Progenitor cell of endocrine pancreas (in vitro differentiated cells): ENCODE measurements around the gene CYP2W1. TPM values are rescaled to one million over a fixed set of nuclear protein-coding genes. Genes with fewer than 3 reads are reported as not detected.

Experiments
- DNase-seq: peaks from one replicate; pipeline ENCODE4 v3.0.0; 2021; ENCODE audit warnings: low spot score; ENCODE audit not compliant: unreplicated experiment
- H3K27ac Mint-ChIP-seq: 2 replicates; pipeline ENCODE4 v1.8.0; 2021; ENCODE audit warnings: mild to moderate bottlenecking, moderate library complexity, mixed read lengths
- H3K27me3 Mint-ChIP-seq: 2 replicates; pipeline ENCODE4 v1.8.0; 2021; ENCODE audit warnings: mixed read lengths
- H3K36me3 Mint-ChIP-seq: 2 replicates; pipeline ENCODE4 v1.8.0; 2022; ENCODE audit warnings: mixed read lengths; ENCODE audit not compliant: insufficient read depth
- H3K4me1 Mint-ChIP-seq: 2 replicates; pipeline ENCODE4 v1.8.0; 2021; ENCODE audit warnings: low read depth, mixed read lengths
- H3K4me3 Mint-ChIP-seq: 2 replicates; pipeline ENCODE4 v1.8.0; 2021; ENCODE audit warnings: low read depth, mild to moderate bottlenecking, moderate library complexity, mixed read lengths
- H3K9me3 Mint-ChIP-seq: 2 replicates; pipeline ENCODE4 v1.8.0; 2021; ENCODE audit warnings: low read depth, mixed read lengths
- CTCF ChIP-seq: fragments of 200-600 bp; sonication (generic); IDR thresholded peaks from one replicate; pipeline ENCODE4 v1.5.0; 2021; ENCODE audit warnings: antibody characterized with exemption, mild to moderate bottlenecking; ENCODE audit not compliant: unreplicated experiment
- total RNA-seq: library from RNA; stranded (reverse); gene quantifications from 2 replicates; pipeline ENCODE4 v1.2.1, GENCODE V29; 2021

The CYP2W1 gene
- total RNA-seq, 1 donor from 2014 or later: 1.2 TPM

- H3K4me3 Mint-ChIP-seq: no peak overlapping the region
- H3K27me3 Mint-ChIP-seq: no peaks in the 10 kb centered on the region
- H3K9me3 Mint-ChIP-seq: no peaks in the 10 kb centered on the region
- H3K4me1 Mint-ChIP-seq: peaks cover 5% of the 10 kb centered on the region
- no peak overlapping the region for H3K27ac Mint-ChIP-seq
- DNase-seq: no peak
- TF ChIP-seq CTCF: no peak
- no peaks in the 10 kb centered on the region for H3K36me3 Mint-ChIP-seq
Observed at GRCh38 chr7:988963-989529, 6.1 kb downstream of the CYP2W1 start.

- Mint-ChIP-seq H3K9me3 (no peaks in the 10 kb centered on the region), H3K27ac (no peak overlapping the region), H3K27me3 (no peaks in the 10 kb centered on the region), H3K4me3 (no peak overlapping the region), H3K4me1 (peaks cover 5% of the 10 kb centered on the region), H3K36me3 (no peaks in the 10 kb centered on the region)
- no peak for TF ChIP-seq CTCF
- DNase-seq: no peak
Observed at GRCh38 chr7:990352-990932, 7.5 kb downstream of the CYP2W1 start.

- no peak for TF ChIP-seq CTCF
- no peaks in the 10 kb centered on the region for H3K9me3 Mint-ChIP-seq
- no peaks in the 10 kb centered on the region for H3K36me3 Mint-ChIP-seq
- H3K4me1 Mint-ChIP-seq: peaks cover 5% of the 10 kb centered on the region
- H3K4me3 Mint-ChIP-seq: no peak overlapping the region
- DNase-seq: no peak
- H3K27ac Mint-ChIP-seq: no peak overlapping the region
- H3K27me3 Mint-ChIP-seq: no peaks in the 10 kb centered on the region
Observed at GRCh38 chr7:990933-991728, 8.2 kb downstream of the CYP2W1 start.

DNA sequence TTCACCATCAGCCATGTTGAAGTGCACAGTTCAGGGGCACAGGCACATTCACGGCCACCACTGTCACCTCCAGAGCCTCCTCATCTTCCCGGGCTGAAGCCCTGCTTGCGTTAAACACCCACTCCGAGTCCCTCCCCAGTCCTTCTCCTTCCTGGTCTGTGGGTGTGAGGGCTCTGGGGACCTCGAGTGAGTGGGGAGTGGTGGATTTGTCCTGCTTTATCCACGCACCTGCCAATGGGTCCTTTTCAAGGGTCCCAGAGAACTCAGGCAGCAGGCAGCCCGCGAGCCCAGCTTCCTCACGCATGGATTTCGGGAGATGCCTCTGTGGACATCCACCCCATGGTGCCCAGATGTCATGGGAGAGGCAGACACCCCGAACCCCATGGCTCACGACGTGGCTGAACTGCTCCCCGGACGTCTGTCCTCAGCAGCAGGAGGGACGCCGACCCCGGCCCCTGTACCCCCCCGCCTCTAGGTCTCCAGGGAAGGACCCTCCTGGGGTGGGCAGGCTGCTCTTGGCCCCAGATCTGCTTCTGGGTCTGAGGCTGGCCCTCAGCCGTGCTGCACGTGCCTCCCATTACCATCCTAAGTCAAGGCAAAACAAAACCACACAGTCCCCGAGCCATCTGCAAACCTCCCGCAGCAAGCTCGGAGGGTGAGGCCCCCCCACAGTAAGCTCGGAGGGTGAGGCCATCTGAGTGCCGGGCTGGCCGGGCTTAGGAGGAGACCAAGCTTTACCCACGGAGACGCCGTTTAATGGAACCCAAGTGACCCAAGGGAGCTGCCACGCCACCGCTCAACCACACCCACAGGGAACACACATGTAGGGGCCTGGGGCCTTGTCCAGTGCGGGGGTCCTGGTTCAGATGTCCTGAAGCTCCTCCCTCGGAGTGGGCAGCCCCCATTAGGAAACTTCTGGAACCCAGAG is 9.0 kb downstream of the CYP2W1 start:
- Mint-ChIP-seq H3K27ac (no peak overlapping the region), H3K27me3 (no peaks in the 10 kb centered on the region), H3K9me3 (no peaks in the 10 kb centered on the region), H3K4me3 (no peak overlapping the region), H3K4me1 (peaks cover 4% of the 10 kb centered on the region), H3K36me3 (no peaks in the 10 kb centered on the region)
- no peak for TF ChIP-seq CTCF
- no peak for DNase-seq
